IPS DF 6.9 (cell line): ENCODE measurements around the gene OR2H1.
"Not testable (repeated sequence)": the region's sequence is repeated elsewhere in the genome, so short reads cannot be mapped to it uniquely, and the experiment has no call there.

Experiments
- DNase-seq: peaks from one replicate; pipeline ENCODE4 v3.0.0-alpha.2; 2013; ENCODE audit warnings: low read depth, low spot score
- H3K27ac ChIP-seq: one replicate; pipeline ENCODE4 v1.5.1; 2013; ENCODE audit warnings: low read length, control low read depth
- H3K27me3 ChIP-seq: 2 replicates; pipeline ENCODE4 v1.6.1; 2013; ENCODE audit warnings: mild to moderate bottlenecking, low read length; ENCODE audit not compliant: control insufficient read depth, insufficient read depth
- H3K36me3 ChIP-seq: 2 replicates; pipeline ENCODE4 v1.6.1; 2013; ENCODE audit warnings: low read length; ENCODE audit not compliant: control insufficient read depth, insufficient read depth
- H3K4me1 ChIP-seq: 2 replicates; pipeline ENCODE4 v1.6.1; 2013; ENCODE audit warnings: low read length; ENCODE audit not compliant: control insufficient read depth, insufficient read depth
- H3K4me3 ChIP-seq: 2 replicates; pipeline ENCODE4 v1.5.1; 2013; ENCODE audit warnings: mild to moderate bottlenecking, low read length
- H3K9me3 ChIP-seq: 2 replicates; pipeline ENCODE4 v1.6.1; 2013; ENCODE audit warnings: low read length, inconsistent platforms; ENCODE audit not compliant: control insufficient read depth, insufficient read depth
- WGBS: extraction: QIAGEN DNeasy Blood & Tissue Kit; methylation state at CpG from one replicate; pipeline ENCODE4 v1.1.7; 2013; ENCODE audit warnings: mixed read lengths, missing lambda C conversion rate; ENCODE audit not compliant: insufficient read length, insufficient coverage; 5-methylcytosine and 5-hydroxymethylcytosine counted together

Gene OR2H1

DNA sequence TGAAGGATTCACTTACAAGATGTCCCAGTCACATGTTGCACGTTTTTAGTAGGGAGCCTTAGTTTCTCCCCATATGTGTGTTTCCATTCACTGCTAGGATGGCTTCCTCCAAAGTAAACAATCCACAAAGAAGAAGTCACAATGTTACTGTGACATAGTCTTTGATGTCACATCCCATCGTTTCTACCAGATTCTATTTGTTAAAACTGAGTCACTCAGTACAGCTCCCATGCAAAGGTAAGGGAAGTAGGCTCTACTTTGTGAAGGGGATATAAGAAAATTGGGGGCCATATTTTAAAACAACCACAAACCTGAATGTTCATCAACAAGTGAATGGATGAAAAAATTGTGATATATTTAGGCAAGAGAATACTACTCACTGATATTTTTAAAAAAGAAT lies at the start of gene OR2H1, which contains the start of gene OR11A1:
TSS of gene OR2H1 (plus strand) at position 185 of the 400 bp plus-strand sequence. CDS start 4,615 bp downstream, outside the sequence.
TSS of gene OR11A1 (minus strand) at position 101 of the 400 bp plus-strand sequence. CDS start 29,430 bp downstream, outside the sequence.
- Histone ChIP-seq H3K36me3 (no peaks in the 10 kb centered on the region), H3K9me3 (no peaks in the 10 kb centered on the region), H3K4me3 (no peak within 1 kb of the TSS), H3K27ac (no peak within 1 kb of the TSS), H3K27me3 (no peaks in the 10 kb centered on the region), H3K4me1 (no peaks in the 10 kb centered on the region)
- no peak for DNase-seq
- WGBS = no CpG with 5 or more reads among the region's 2 CpGs

DNA sequence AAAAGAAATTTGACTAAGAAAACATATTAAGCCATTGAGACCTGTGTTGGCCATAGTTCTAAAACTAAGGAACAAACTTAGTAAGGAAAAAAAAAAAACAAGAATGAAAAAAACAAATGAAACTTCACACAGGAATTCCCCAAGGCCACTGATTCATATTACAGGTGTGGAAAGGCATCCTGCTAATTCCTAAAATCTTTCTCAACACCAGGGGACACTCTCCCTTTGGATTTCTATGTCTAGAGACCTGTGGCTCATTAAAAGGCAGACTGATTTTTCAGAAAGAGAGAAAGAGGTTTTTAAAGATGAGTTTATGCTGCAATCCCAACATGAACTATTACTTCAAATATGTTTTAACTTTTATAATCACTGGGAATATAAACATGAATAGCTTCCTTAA lies 42.4 kb upstream of the OR2H1 start, which contains the start of gene OR12D1:
TSS of gene OR12D1 (plus strand) at position 341 of the 400 bp plus-strand sequence.
- peak; percentile 5 for DNase-seq
- H3K27ac ChIP-seq = no peak within 1 kb of the TSS

DNA sequence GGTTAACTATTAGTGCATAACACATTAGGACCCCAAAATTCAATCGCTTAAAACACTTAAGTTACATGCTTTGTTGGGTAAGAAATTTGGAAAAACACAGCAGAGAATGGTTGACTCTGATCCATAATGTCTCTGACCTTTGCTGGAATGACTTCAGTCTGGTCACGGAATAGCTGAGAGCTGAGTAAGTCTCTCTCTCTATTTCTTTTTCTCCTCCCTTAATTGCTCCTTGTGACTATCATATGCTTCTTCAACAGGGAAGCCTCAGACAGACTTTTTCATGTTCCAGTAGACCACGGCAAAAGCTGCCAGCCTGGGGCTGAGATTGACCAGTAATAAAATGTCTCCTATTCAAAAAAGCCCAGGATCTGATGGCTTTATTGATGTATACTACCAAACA lies 37.4 kb upstream of the OR2H1 start:
- no peak overlapping the region for H3K27ac ChIP-seq
- H3K27me3 ChIP-seq = no peaks in the 10 kb centered on the region
- peaks cover 1% of the 10 kb centered on the region; the same call in 1 of the 2 replicates for H3K4me1 ChIP-seq
- DNase-seq = no peak
- WGBS = no CpG with 5 or more reads among the region's 3 CpGs
- H3K4me3 ChIP-seq = no peak overlapping the region
- no peaks in the 10 kb centered on the region for H3K36me3 ChIP-seq
- no peaks in the 10 kb centered on the region for H3K9me3 ChIP-seq

More for the DNA sequence above, 42.4 kb upstream of the OR2H1 start, which contains the start of gene OR12D1:
- no peak within 1 kb of the TSS for H3K4me3 ChIP-seq
- H3K4me1 ChIP-seq = no peaks in the 10 kb centered on the region
- no peaks in the 10 kb centered on the region for H3K27me3 ChIP-seq
- H3K9me3 ChIP-seq = no peaks in the 10 kb centered on the region
- H3K36me3 ChIP-seq = no peaks in the 10 kb centered on the region

DNA sequence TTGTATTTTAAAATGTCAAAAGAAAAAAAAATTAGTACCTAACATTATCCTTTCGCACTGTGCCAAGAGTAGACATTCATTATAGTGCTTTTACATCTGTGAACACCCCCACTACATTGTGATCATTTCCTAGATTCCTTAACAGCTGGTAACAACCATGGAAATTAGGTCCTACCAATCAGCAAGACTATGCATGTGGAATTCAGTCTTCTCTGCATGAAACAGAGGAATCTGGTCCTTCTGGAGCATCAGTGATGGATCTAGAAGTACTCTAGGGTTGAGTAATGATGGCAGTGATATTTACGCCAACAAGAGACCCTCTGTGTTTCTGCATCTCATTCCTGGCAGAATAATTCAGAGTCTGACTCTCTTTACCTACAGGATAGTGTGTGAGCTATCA lies 32.8 kb upstream of the OR2H1 start:
- no peaks in the 10 kb centered on the region for H3K36me3 ChIP-seq

DNA sequence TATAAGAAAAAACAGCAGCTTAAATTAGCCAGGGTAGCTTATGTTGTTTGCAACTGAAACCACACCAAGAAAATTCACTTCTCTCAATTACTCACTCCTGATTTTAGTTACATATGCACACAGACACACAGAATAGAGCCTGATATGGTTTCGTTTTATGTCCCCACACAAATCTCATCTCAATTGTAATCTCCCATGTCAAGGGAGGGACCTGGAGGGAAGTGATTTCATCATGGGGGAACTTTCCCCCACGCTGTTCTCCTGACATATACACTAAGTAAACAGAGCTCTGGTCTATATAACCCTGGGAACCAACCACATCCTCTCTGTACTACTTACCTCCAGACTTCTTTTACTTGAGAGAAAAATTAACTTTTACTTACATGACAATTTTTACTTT lies 32.4 kb upstream of the OR2H1 start:
- Histone ChIP-seq H3K4me1 (peaks cover 3% of the 10 kb centered on the region; the same call in 1 of the 2 replicates), H3K36me3 (no peaks in the 10 kb centered on the region), H3K27me3 (no peaks in the 10 kb centered on the region), H3K9me3 (no peaks in the 10 kb centered on the region), H3K27ac (no peak overlapping the region), H3K4me3 (no peak overlapping the region)
- DNase-seq = no peak
- WGBS = no CpG with 5 or more reads among the region's 2 CpGs

More for the DNA sequence above, 32.8 kb upstream of the OR2H1 start:
- Histone ChIP-seq H3K27ac (no peak overlapping the region), H3K9me3 (no peaks in the 10 kb centered on the region), H3K4me3 (no peak overlapping the region), H3K27me3 (no peaks in the 10 kb centered on the region), H3K4me1 (peaks cover 3% of the 10 kb centered on the region; the same call in 1 of the 2 replicates)
- no CpG with 5 or more reads among the region's 2 CpGs for WGBS
- DNase-seq = peak; percentile 7

DNA sequence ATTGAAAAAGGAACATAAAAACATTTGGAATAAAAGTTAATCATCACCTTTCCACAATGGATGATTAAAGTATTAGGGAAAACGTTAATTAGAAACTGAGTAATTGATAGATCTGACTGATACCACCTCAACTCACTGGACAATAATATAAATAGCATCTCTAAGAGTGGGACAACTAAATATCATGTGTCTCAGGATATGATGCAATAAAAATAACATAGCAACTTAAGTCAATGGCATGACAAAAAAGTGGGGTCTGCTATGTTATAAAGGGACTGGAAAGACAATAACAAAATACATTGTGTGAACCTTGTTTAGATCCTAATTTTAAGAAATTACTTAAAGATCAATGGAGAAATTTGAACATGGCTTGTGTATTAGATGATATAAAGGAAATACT lies 31.9 kb upstream of the OR2H1 start:
- Histone ChIP-seq H3K27me3 (no peaks in the 10 kb centered on the region), H3K4me3 (no peak overlapping the region), H3K9me3 (no peaks in the 10 kb centered on the region), H3K27ac (no peak overlapping the region), H3K36me3 (no peaks in the 10 kb centered on the region), H3K4me1 (peaks cover 3% of the 10 kb centered on the region; the same call in 1 of the 2 replicates)
- no peak for DNase-seq
- WGBS = no CpG with 5 or more reads among the region's 1 CpG

DNA sequence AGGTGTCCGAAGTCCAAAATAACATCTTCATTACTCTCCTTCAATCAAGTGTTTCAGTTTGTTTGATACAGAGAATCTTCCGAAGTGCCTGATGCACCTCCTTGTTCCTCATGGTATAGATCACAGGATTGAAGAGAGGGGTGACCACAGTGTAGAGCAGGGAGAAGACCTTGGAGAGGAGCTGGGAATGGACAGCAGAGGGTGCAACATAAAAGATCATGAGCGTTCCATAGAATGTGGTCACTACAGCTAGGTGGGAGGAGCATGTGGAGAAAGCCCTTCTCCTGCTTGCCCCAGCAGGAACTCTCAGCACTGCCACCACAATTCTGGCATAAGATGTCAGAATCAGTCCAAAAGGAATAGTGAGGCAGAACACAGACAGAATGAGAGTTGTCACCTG lies 30.3 kb upstream of the OR2H1 start:
- Histone ChIP-seq H3K4me3 (no peak overlapping the region), H3K9me3 (no peaks in the 10 kb centered on the region), H3K27ac (no peak overlapping the region), H3K4me1 (peaks cover 3% of the 10 kb centered on the region; the same call in 1 of the 2 replicates), H3K36me3 (no peaks in the 10 kb centered on the region), H3K27me3 (no peaks in the 10 kb centered on the region)
- no CpG with 5 or more reads among the region's 3 CpGs for WGBS
- no peak for DNase-seq

DNA sequence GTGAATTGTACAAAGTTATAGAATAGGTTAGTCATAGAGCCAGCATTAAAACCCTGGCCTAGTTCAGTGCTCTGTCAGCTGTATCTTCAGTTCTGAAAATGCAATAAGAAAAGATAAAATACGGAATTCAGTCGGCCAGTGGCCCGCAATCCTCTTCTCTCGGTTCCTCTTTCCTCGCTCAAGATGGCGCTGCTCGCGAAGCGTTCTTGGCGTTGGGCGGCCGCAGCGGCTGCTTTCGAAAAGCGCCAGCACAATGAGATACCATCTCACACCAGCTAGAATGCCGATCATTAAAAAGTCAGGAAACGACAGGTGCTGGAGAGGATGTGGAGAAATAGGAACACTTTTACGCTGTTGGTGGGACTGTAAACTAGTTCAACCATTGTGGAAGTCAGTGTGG lies 20.2 kb upstream of the OR2H1 start:
- not testable (repeated sequence) for DNase-seq, H3K9me3 ChIP-seq, H3K4me3 ChIP-seq, H3K27ac ChIP-seq, H3K36me3 ChIP-seq, H3K27me3 ChIP-seq, H3K4me1 ChIP-seq
- no CpG with 5 or more reads among the region's 18 CpGs for WGBS

DNA sequence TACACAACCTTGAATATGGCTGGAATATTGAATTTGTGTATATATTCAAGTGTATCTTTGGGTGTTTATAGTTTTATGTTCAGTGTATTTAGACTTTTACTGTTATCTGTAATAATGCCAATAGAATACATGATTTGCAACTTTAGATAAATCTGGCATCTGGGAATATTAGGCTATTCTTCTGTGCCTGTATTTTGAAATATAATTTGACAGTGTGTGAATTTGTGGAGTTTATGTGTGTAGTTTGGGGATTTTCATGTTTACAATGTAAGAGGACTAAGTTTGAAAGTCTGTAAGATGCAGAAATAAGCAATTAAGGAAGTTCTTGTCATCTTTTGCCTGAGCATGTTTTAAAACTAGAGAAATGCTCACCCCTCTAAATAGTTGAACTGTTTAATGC lies 17.9 kb upstream of the OR2H1 start, which contains the start of gene OR10C1:
TSS of gene OR10C1 (plus strand) at position 301 of the 400 bp plus-strand sequence. CDS start 710 bp downstream, outside the sequence.
- no peak for DNase-seq
- Histone ChIP-seq H3K27ac (no peak within 1 kb of the TSS), H3K27me3 (no peaks in the 10 kb centered on the region), H3K36me3 (no peaks in the 10 kb centered on the region), H3K9me3 (no peaks in the 10 kb centered on the region), H3K4me1 (no peaks in the 10 kb centered on the region), H3K4me3 (no peak within 1 kb of the TSS)

DNA sequence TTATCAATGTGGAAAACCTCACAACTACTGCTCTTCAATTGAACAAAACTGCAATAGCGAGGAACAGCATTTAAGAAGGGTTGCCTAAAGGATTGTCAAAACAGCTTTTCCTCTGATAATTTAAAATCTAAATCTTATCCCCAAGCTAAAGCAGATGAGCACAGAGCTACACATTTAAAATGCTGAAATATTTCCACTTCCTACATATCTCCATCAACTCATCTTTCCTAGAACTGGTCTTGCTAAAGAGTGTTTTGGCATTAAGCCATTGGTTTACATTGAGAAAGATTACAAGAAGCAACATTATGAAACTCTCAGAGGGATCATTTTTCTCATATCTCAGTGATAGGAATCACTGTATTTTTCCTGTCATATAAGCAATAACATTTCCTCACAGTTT lies 14.2 kb upstream of the OR2H1 start:
- Histone ChIP-seq H3K9me3 (no peaks in the 10 kb centered on the region), H3K27me3 (no peaks in the 10 kb centered on the region), H3K36me3 (no peaks in the 10 kb centered on the region), H3K27ac (no peak overlapping the region), H3K4me1 (peaks cover 2% of the 10 kb centered on the region; the same call in 1 of the 2 replicates), H3K4me3 (no peak overlapping the region)
- no peak for DNase-seq
- no CpG with 5 or more reads among the region's 1 CpG for WGBS

DNA sequence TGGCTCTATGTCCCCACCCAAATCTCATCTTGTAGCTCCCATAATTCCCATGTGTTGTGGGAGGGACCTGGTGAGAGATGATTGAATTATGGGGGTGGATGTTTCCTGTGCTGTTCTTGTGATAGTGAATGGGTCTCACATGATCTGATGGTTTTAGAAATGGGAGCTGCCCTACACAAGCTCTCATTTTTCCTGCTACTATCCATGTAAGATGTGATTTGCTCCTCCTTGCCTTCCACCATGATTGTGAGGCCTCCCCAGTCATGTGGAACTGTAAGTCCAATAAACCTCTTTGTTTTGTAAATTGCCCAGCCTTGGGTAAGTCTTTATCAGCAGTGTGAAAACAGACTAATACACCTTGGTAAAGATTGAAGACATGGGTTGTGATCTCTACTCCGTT lies 12.9 kb upstream of the OR2H1 start:
- H3K27me3 ChIP-seq, H3K4me1 ChIP-seq, H3K9me3 ChIP-seq, H3K36me3 ChIP-seq, DNase-seq, H3K27ac ChIP-seq, H3K4me3 ChIP-seq: not testable (repeated sequence)
- no CpG with 5 or more reads among the region's 1 CpG for WGBS
